ENCODE data around the gene LIMK1. TPM values are rescaled to one million over a fixed set of nuclear protein-coding genes. Genes with fewer than 3 reads are reported as not detected.

The LIMK1 gene
- total and polyA plus RNA-seq, 2 of the 13 experiments (the other 11 are each of a cell fraction or from before 2014, with no cell fraction given) = 8.9 to 18.8 TPM

DNA sequence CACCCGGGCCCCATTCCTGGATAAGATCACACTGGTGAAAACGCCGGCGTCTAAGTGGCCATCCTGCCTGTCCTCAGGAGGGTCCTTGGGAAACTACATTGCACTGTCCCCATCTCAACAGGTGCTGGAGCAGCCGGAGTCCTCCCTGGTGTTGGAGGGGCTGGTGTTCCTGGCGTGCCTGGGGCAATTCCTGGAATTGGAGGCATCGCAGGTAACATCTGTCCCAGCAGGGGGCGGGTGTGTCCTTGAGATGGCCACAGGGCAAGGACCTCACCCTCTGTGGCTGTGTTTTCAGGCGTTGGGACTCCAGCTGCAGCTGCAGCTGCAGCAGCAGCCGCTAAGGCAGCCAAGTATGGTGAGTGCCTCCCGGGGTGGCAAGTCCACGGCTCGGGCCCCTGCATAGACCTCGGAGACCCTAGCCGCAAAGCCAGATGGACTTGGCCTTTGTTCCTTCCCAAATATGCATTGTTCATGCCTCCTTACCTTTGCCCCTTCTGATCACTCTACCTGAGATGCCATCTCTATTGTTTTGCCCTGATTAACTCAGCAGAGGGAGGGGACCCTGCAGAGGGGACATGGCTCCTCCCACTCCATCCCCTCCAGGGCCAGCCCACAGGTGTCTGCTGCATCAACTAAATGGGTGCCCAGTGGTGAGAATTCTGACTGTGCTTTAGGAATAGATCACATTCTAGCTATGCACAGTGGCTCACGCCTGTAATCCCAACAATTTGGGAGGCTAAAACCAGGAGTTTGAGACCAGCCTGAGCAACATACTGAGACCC is 31.8 kb upstream of the LIMK1 start (continued):
- TF ChIP-seq, protein P1, sequence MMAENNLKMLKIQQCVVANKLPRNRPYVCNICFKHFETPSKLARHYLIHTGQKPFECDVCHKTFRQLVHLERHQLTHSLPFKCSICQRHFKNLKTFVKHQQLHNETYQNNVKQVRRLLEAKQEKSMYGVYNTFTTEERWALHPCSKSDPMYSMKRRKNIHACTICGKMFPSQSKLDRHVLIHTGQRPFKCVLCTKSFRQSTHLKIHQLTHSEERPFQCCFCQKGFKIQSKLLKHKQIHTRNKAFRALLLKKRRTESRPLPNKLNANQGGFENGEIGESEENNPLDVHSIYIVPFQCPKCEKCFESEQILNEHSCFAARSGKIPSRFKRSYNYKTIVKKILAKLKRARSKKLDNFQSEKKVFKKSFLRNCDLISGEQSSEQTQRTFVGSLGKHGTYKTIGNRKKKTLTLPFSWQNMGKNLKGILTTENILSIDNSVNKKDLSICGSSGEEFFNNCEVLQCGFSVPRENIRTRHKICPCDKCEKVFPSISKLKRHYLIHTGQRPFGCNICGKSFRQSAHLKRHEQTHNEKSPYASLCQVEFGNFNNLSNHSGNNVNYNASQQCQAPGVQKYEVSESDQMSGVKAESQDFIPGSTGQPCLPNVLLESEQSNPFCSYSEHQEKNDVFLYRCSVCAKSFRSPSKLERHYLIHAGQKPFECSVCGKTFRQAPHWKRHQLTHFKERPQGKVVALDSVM (CRISPR knock-in tag; IDR thresholded peaks at IDR 0.05) = no peak
- TF ChIP-seq, protein P2, sequence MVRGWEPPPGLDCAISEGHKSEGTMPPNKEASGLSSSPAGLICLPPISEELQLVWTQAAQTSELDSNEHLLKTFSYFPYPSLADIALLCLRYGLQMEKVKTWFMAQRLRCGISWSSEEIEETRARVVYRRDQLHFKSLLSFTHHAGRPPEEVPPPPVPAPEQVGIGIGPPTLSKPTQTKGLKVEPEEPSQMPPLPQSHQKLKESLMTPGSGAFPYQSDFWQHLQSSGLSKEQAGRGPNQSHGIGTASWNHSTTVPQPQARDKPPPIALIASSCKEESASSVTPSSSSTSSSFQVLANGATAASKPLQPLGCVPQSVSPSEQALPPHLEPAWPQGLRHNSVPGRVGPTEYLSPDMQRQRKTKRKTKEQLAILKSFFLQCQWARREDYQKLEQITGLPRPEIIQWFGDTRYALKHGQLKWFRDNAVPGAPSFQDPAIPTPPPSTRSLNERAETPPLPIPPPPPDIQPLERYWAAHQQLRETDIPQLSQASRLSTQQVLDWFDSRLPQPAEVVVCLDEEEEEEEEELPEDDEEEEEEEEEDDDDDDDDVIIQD (CRISPR knock-in tag; IDR thresholded peaks at IDR 0.05; ENCODE audit: low read depth) = no peak
- TF ChIP-seq CENPT (CRISPR knock-in tag; IDR thresholded peaks at IDR 0.05; ENCODE audit: low read depth) = no peak
- TF ChIP-seq, protein P3, sequence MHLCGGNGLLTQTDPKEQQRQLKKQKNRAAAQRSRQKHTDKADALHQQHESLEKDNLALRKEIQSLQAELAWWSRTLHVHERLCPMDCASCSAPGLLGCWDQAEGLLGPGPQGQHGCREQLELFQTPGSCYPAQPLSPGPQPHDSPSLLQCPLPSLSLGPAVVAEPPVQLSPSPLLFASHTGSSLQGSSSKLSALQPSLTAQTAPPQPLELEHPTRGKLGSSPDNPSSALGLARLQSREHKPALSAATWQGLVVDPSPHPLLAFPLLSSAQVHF (CRISPR knock-in tag; IDR thresholded peaks at IDR 0.05) = no peak
- TF ChIP-seq ZC3H4 (CRISPR knock-in tag; IDR thresholded peaks at IDR 0.05; ENCODE audit: borderline replicate concordance) = no peak
- TF ChIP-seq SAP130 (CRISPR knock-in tag; IDR thresholded peaks at IDR 0.05; ENCODE audit: low read depth) = peak; percentile 12; the same call in 1 of the 2 replicates
- no peak for TF ChIP-seq FOXP1 (IDR thresholded peaks at IDR 0.05)
- no peak for TF ChIP-seq FOXP1 (CRISPR knock-in tag; IDR thresholded peaks at IDR 0.05)
- no peak for TF ChIP-seq ATRX (CRISPR knock-in tag; IDR thresholded peaks at IDR 0.05; ENCODE audit: borderline replicate concordance)
- TF ChIP-seq, protein P4, sequence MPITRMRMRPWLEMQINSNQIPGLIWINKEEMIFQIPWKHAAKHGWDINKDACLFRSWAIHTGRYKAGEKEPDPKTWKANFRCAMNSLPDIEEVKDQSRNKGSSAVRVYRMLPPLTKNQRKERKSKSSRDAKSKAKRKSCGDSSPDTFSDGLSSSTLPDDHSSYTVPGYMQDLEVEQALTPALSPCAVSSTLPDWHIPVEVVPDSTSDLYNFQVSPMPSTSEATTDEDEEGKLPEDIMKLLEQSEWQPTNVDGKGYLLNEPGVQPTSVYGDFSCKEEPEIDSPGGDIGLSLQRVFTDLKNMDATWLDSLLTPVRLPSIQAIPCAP (CRISPR knock-in tag; IDR thresholded peaks at IDR 0.05; ENCODE audit: low read depth) = no peak
- TF ChIP-seq KDM5A (IDR thresholded peaks at IDR 0.05; ENCODE audit: borderline replicate concordance, low read length) = no peak
- TF ChIP-seq HMG20A (CRISPR knock-in tag; IDR thresholded peaks at IDR 0.05; ENCODE audit: borderline replicate concordance) = no peak
- no peak for TF ChIP-seq BHLHE40 (IDR thresholded peaks at IDR 0.05; ENCODE audit: low read length)
- TF ChIP-seq MTA3 (CRISPR knock-in tag; IDR thresholded peaks at IDR 0.05) = no peak
- no peak for TF ChIP-seq MXD4 (CRISPR knock-in tag; IDR thresholded peaks at IDR 0.05)
- TF ChIP-seq ZNF883 (CRISPR knock-in tag; IDR thresholded peaks at IDR 0.05; ENCODE audit: not compliant biosample characterization) = no peak
- no peak for TF ChIP-seq NCOA5 (CRISPR knock-in tag; IDR thresholded peaks at IDR 0.05)
- no peak for TF ChIP-seq ZNF224 (CRISPR knock-in tag; IDR thresholded peaks at IDR 0.05)
- TF ChIP-seq HDAC2 (CRISPR knock-in tag; IDR thresholded peaks at IDR 0.05) = 0 out of 2 replicates have a peak, but pooled peaks have one; percentile 13
- TF ChIP-seq, protein P5, sequence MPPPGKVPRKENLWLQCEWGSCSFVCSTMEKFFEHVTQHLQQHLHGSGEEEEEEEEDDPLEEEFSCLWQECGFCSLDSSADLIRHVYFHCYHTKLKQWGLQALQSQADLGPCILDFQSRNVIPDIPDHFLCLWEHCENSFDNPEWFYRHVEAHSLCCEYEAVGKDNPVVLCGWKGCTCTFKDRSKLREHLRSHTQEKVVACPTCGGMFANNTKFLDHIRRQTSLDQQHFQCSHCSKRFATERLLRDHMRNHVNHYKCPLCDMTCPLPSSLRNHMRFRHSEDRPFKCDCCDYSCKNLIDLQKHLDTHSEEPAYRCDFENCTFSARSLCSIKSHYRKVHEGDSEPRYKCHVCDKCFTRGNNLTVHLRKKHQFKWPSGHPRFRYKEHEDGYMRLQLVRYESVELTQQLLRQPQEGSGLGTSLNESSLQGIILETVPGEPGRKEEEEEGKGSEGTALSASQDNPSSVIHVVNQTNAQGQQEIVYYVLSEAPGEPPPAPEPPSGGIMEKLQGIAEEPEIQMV (CRISPR knock-in tag; IDR thresholded peaks at IDR 0.05; ENCODE audit: low read depth) = no peak
- 0 out of 2 replicates have a peak, but pooled peaks have one; percentile 22 for TF ChIP-seq RXRA (CRISPR knock-in tag; IDR thresholded peaks at IDR 0.05)
- TF ChIP-seq U2AF2 (IDR thresholded peaks at IDR 0.05; ENCODE audit: low read depth, low read length) = no peak
- no peak for TF ChIP-seq JDP2 (CRISPR knock-in tag; IDR thresholded peaks at IDR 0.05; ENCODE audit: borderline replicate concordance)
- TF ChIP-seq ARNT2 (CRISPR knock-in tag; IDR thresholded peaks at IDR 0.05; ENCODE audit: low read depth) = no peak

Data from HepG2 (cell line).